ENCODE measurements around the gene SLC19A3.
"Not testable (repeated sequence)": the region's sequence is repeated elsewhere in the genome, so short reads cannot be mapped to it uniquely, and the experiment has no call there.

Gene SLC19A3

DNA sequence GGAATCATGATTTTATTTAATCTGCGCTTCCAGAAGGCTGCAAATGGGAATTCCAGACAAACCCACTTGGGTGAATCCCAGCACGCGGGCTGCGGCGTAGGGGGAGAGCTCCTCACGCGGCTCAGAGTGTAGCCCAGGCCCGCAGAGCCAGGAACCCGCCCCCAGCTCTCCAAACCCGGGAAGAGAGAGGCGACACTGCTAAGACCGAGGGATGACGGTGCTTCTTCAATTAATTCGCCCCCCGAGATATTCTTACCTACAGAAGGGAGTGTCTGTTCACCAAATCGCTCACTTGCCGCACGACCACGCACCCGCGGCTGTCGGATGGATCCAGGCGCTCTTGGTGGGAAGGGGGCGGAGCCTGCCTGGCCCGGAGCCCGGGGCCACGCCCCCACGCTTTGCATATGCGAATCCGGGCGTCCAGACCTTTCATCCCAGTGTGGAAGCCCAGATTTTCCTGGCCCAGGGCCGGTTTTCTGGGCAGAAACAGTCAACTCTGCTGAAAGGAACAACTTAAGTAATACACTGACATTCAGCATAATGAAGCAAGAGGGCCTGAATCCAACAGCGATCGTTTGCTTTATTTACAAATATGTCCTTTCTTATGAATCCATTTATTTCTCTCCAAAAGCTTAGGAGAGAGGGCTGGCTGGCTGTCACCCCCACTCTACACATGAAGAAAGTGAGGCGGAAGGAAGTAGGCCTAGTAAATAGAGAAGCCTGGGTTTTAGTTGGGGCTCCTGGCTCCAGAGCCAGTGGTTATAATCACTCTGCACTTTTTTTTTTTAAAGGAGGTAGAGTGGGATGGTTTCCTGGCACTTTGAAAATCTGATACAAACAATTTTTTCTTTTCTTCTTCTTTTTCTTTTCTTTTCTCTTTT lies at the start of gene SLC19A3:
Gene SLC19A3, minus strand, starts transcription at position 342 of the 881 bp plus-strand sequence. CDS start 15,710 bp downstream, outside the sequence.
- DNase-seq: peak; percentile 89

DNA sequence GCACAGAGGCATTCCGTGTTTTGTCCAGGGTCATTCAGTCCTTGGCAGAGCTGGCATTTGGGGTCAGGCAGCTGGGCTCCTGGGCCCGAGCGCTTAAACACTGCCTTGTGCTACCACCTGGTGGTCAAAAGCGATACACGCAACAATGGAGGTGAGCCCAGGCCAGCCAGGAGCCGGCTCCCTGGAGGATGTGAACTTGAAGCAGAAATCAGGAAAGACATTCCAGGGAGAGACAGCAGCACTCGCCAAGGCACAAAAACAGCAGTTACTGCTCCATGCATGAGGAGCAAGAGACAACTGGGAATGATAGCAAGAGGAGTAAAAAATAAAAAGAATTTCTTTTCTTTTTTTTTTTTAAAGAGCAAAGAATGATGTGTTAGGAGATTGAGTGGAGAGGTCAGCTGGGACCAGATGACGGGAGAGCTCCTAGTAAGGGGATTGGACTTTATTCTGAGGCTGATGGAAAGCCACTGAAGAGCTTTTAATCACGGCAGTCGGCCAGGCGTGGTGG lies 48.6 kb upstream of the SLC19A3 start:
- peak; percentile 93 for DNase-seq

DNA sequence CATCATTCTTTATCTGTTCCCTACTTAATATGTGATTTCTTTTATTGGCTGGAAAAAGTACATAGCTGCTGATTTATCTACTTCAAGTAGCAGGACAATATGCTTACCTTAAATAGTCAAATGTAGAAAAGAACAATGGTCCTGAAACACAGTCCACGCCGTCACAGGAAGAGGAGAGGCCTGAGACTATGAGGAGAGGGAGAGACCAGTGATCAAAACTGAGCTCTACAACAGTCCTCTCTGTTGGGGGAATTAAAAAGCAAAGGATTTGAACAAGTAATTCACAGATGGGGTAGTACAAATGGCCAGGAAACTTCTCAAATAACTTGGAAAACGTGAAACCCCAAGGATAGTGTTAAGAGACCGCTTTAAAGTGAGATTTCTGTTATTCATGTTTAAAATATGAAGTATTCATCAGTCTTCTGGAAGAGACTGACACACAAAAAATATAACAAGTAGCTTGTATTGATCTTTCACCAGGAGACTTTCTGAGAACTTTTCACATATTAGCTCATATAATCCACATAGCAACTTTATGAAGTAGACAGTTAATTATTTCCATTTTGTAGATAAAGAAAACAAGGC lies 48.1 kb upstream of the SLC19A3 start:
- DNase-seq: no peak

- no peak for DNase-seq
These were observed 44.1 kb upstream of the SLC19A3 start for GRCh38 chr2:227761740-227762476.

DNA sequence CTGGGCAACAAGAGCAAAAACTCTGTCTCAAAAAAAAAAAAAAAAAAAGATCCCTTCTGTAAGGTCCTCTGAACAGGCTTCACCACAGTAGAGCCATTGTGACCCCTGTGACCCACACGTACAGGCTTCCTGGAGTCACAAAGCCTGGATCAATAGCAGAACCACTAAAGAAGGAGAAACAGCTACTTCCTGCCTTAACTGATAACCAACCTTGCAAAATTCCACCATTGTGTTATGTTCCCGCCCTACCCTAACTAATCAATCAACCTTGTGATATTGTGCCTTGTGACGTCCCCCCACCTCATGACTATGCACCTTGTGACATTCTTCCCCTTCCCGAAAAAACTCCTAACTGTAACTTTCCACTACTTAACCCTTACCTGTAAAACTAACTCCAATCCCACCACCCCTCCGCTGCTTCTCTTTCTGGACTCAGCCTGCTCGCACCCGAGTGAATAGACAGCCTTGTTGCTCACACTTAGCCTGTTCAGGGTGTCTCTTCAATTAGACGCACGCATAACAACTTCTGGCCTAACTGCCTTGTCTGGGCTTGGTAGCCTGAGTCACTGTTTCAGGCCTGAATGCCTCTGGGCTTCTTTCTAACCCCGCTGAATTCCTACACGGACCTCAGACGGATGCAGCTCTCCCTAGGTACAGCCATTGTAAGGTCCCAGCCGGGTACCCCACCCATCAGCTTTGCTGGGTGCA lies 41.7 kb upstream of the SLC19A3 start:
- peak; percentile 69 for DNase-seq

- DNase-seq: not testable (repeated sequence)
These were observed 38.4 kb upstream of the SLC19A3 start for GRCh38 chr2:227756261-227756660.

GRCh38 chr2:227748079-227748478 lies 30.3 kb upstream of the SLC19A3 start:
- no peak for DNase-seq

DNA sequence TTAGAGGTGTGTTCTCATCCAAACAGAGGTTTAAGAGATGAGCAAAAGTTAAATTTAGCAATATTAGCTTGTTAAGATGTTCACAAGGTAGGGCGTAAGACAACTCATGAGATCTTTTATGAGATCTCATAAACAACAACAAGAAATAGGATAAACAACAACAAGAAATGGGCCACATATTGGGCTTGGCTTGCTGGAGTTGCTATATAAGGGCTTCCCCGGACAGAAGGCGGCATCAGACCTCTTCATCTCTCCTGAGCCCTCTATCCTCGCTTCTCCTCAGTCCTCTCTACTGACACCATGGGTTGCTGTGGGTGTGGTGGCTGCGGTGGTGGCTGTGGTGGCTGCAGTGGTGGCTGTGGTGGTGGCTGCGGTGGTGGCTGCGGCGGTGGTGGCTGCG lies 27.8 kb upstream of the SLC19A3 start, which contains the start of gene SCYGR8:
Gene SCYGR8, plus strand, starts transcription at position 301 of the 400 bp plus-strand sequence. Its CDS starts 0 bp downstream, at position 301.
- no peak for DNase-seq

- DNase-seq: not testable (repeated sequence)
These were observed 22.9 kb upstream of the SLC19A3 start for GRCh38 chr2:227740705-227741104.

DNA sequence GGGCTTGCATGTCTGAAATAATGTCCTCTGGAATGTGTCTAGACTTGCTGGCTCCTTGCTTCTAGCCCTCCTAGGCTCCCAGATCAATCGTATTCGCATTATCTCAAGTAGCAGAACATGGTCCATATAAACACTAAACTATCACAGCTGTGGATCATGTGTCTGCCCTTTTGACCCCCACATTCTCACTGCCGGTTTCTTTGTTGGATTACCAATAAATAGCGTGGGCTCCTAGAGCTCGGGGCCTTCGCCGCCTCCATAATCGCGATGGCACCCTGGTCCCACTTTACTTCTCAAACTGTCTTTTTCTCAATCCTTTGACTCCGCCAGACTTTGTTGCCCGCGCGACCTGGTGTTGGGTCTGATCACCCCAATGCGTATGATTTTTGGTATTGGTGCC lies 21.5 kb upstream of the SLC19A3 start:
- DNase-seq: no peak

DNA sequence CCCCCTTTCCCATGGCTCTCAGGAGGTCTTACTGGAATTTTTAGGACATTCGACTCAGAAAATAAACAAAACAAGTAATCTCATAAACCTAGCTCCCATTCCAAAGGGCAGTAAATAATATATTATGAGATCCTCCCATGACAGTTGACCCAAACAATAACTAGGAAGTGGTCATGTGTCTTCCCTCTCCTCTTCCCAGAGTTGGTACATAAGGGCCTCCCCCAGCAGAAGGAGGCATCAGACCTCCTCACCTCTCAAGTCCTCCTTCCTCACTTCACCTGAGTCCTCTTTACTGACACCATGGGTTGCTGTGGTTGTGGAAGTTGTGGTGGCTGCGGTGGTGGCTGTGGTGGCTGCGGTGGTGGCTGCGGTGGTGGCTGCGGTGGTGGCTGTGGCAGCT lies 10.2 kb upstream of the SLC19A3 start, which contains the start of gene SCYGR7:
Gene SCYGR7, plus strand, starts transcription at position 301 of the 400 bp plus-strand sequence. Its CDS starts 0 bp downstream, at position 301.
- DNase-seq: no peak

- DNase-seq: no peak
These were observed 6.7 kb upstream of the SLC19A3 start, which contains the start of gene SCYGR6 for GRCh38 chr2:227724394-227725039. Gene SCYGR6, minus strand, starts transcription at chr2:227724757. Its CDS starts 0 bp downstream, at chr2:227724757.

DNA sequence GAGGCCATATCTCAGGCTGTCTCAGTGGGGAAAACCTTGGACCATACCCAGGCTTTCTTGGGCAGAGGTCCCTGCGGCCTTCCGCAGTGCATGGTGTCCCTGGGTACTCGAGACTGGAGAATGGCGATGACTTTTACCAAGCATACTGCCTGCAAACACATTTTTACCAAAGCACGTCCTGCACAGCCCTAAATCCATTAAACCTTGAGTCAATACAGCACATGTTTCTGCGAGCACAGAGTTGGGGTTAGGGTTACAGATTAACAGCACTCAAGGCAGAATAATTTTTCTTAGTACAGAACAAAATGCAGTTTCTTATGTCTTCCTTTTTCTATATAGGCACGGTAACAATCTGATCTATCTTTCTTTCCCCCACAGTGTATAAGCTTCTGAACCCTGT lies 5.0 kb upstream of the SLC19A3 start:
- not testable (repeated sequence) for DNase-seq

DNA sequence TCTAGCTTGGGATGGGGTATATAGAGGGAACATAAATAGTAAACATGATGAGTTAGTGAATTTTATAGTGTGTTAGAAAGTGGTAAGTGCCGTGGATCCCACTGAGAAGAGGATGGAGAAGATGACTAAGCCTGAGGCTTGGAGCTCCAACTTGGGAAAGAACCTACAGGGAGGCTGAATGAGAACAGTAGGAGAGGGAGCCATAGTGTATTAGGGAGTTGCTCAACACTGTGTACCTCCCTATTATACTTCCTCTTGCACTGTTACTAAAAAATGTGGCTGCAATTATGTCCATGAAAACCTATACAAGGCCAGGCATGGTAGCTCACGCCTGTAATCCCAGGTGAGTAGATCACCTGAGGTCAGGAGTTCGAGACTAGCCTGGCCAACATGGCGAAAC lies 2.9 kb upstream of the SLC19A3 start:
- DNase-seq: no peak

DNA sequence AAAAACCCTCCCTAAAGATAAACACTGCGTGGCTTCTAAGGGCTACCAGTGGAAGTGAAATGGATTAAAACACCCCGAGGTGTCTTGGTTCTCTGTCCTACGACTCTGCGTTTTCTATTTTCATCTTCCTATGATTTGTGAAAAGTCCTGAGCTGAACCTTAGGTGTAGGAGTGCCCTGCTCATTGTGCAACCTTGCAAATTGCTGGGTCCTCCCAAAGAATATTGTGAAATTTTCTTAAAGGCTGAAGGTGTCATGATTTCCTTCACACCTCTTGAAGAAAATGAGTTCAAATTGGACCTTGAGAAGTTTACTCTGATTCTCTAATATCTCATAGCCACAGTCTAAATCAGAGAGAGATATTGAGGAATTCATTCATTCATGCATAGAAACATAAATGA lies 1.8 kb upstream of the SLC19A3 start:
- no peak for DNase-seq

DNA sequence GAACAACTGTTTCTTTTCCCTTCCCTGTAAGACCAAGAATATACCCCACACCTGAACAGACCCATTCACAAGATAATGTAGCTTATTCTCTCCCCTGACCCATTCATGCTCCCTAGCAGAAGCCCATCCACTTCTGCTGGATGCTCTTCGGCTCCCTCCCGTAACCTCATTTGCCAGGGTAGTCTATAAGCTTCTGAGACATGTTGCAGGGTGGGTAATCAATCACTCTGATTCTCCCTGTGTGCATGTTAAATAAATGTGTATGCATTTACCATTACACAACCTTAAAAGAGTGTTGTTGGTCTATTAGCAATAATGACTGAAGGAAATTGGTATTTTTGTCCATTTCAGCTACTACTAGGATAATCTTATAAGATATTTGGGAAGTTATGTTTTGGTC lies 1.3 kb downstream of the SLC19A3 start:
- no peak for DNase-seq

- DNase-seq: no peak
These were observed 4.5 kb downstream of the SLC19A3 start for GRCh38 chr2:227713291-227713690.

DNA sequence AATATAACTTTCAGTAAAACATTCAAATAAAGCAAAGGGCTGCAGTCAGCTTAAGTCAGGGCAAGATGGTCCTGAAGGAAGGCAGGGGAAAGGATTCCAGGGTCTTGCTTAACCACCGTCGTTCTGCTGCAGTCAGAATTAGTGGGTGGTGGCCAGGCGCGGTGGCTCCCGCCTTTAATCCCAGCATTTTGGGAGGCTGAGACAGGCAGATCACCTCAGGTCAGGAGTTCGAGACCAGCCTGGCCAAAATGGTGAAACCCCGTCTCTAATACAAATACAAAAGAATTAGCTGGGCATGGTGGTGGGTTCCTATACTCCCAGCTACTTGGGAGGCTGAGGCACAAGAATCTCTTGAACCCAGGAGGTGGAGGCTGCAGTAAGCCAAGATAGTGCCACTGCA lies 6.8 kb downstream of the SLC19A3 start:
- DNase-seq: no peak

GRCh38 chr2:227707390-227707789 lies 10.4 kb downstream of the SLC19A3 start:
- no peak for DNase-seq

DNA sequence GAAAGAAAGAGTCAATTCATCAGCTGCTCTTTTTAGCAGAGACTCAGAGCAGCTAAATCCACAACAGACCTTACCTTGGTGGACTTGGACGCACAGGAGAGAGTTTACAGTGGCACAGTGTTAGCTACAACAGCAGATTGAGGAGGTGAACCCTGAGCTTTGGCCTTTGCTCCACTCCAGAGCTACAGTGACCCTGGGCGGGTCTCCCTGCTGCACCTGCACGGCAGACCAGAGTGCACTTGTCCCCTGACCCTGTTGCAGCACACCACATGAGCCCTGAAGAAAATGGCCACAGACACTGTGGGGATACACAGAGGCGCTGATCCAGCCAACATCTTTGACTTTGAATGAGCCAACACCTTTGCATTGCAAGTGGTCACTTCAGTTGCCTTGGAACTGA lies 11.0 kb downstream of the SLC19A3 start:
- no peak for DNase-seq

GRCh38 chr2:227703961-227704360 lies 13.9 kb downstream of the SLC19A3 start:
- no peak for DNase-seq

DNA sequence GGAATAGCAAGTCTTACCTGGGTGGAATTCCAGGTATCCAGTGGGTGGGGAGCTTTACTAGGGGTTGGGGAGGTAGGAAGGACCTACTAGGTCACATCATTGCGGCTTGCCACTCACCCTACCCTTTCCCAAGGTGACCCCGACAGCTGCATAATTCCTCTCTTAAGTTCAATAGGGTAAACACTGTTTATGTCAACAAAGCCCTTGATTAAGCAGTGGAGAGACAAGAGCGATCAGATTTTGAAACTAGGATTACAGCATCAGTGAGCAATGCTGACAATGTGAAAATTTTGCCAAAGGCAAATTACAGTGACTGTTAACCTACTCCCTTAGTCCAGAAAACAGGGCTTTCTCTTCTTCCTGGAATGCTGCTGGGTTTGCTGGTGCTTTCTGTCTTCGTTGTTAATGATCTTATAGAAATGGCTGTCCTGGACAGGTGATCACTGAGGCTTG lies 14.5 kb downstream of the SLC19A3 start:
- DNase-seq: peak; percentile 14

Measured in eye (tissue), 1 donor.